ENCODE data around the gene GALNT5. TPM values are rescaled to one million over a fixed set of nuclear protein-coding genes. Genes with fewer than 3 reads are reported as not detected.

GALNT5 gene
- polyA plus RNA-seq, 1 experiment = 22.6 TPM

GRCh38 chr2:157361526-157361925 lies 104.0 kb downstream of the GALNT5 start:
- POLR2A ChIA-PET = no interaction called here
- Histone ChIP-seq H3K36me3 (ENCODE audit: control insufficient read depth, insufficient read depth, low read length) (no peaks in the 10 kb centered on the region), H3K27me3 (ENCODE audit: control insufficient read depth, insufficient read depth, low read length) (no peaks in the 10 kb centered on the region), H3K4me3 (ENCODE audit: low read depth, low read length) (no peak overlapping the region)
- no peak for TF ChIP-seq CTCF (IDR thresholded peaks at IDR 0.05; ENCODE audit: insufficient read depth, low read depth, low read length)
- no peak for DNase-seq (ENCODE audit: low read depth)
- CTCF ChIA-PET = interaction anchor here (0.6 kb wide), 1 partner anchor 76 kb away, joined by 3 read pairs; no protein-coding TSS in a partner anchor

- no peak overlapping the region for H3K4me3 ChIP-seq (ENCODE audit: low read depth, low read length)
- DNase-seq (ENCODE audit: low read depth) = no peak
- ChIA-PET POLR2A (no interaction called here), CTCF (interaction anchor here (1.4 kb wide), 1 partner anchor 27 kb away, joined by 6 read pairs; no protein-coding TSS in a partner anchor)
- no peak for TF ChIP-seq CTCF (IDR thresholded peaks at IDR 0.05; ENCODE audit: insufficient read depth, low read depth, low read length)
- H3K36me3 ChIP-seq (ENCODE audit: control insufficient read depth, insufficient read depth, low read length) = no peaks in the 10 kb centered on the region
- no peaks in the 10 kb centered on the region for H3K27me3 ChIP-seq (ENCODE audit: control insufficient read depth, insufficient read depth, low read length)
These were observed 105.1 kb downstream of the GALNT5 start for GRCh38 chr2:157362627-157363026.

GRCh38 chr2:157363612-157364101 lies 106.2 kb downstream of the GALNT5 start:
- peak; percentile 18 for DNase-seq (ENCODE audit: low read depth)
- no peak for TF ChIP-seq CTCF (IDR thresholded peaks at IDR 0.05; ENCODE audit: insufficient read depth, low read depth, low read length)
- Histone ChIP-seq H3K4me3 (ENCODE audit: low read depth, low read length) (no peak overlapping the region), H3K27me3 (ENCODE audit: control insufficient read depth, insufficient read depth, low read length) (no peaks in the 10 kb centered on the region), H3K36me3 (ENCODE audit: control insufficient read depth, insufficient read depth, low read length) (no peaks in the 10 kb centered on the region)
- POLR2A ChIA-PET = no interaction called here
- CTCF ChIA-PET = interaction anchor here (0.8 to 1.4 kb wide), 2 partner anchors 28 to 36 kb away, joined by 3 to 6 read pairs; no protein-coding TSS in a partner anchor

Other genes starting within 250 kb of the GALNT5 start
- gene ERMN, start 68.1 kb downstream of the GALNT5 start, polyA plus RNA-seq (2011; rRNA removed) = 0.06 TPM in 1 of 2 replicates, not detected in the other
- gene CYTIP, start 186.4 kb downstream of the GALNT5 start, polyA plus RNA-seq (2011; rRNA removed) = not detected in 2 replicates

All from BJ (cell line).